ENCODE measurements around the gene SLC9A1. TPM values are rescaled to one million over a fixed set of nuclear protein-coding genes. Genes with fewer than 3 reads are reported as not detected.
A peak's percentile ranks its signal among the peaks of the same experiment; 100 is the strongest.

SLC9A1 gene
- total and polyA plus RNA-seq, 2 donors (not counting 1 experiment from before 2014, with no cell fraction given) = 7.3 to 22.5 TPM

GRCh38 chr1:27109103-27109822 lies 45.7 kb downstream of the SLC9A1 start:
- H3K27me3 ChIP-seq (replicated peaks in 1 of 4; ENCODE audit: control extremely low read depth in 1 of 4, control insufficient read depth in 3 of 4, insufficient read depth in 4 of 4, low read length in 3 of 4) = no peaks in the 10 kb centered on the region
- Mint-ChIP-seq H3K4me3 (no peak overlapping the region), H3K27ac (peak overlapping the region; percentile 59), H3K4me1 (peaks cover 35% of the 10 kb centered on the region), H3K9me3 (ENCODE audit: insufficient read depth) (no peaks in the 10 kb centered on the region), H3K27me3 (no peaks in the 10 kb centered on the region)
- H3K9ac ChIP-seq (ENCODE audit: low read length) = no peak overlapping the region
- H3K4me3 ChIP-seq (ENCODE audit: control extremely low read depth in 1 of 5, extremely low read depth in 1 of 5, insufficient read depth in 1 of 5, low read depth in 2 of 5, low read length in 4 of 5) = no peak overlapping the region
- peaks cover 0 to 2% of the 10 kb centered on the region in 2 experiments for H3K36me3 ChIP-seq (replicated peaks in 1 of 2; ENCODE audit: control extremely low read depth in 1 of 2, control insufficient read depth in 1 of 2, extremely low read depth in 1 of 2, insufficient read depth in 2 of 2, low read length in 1 of 2)
- H3K79me2 ChIP-seq (ENCODE audit: control insufficient read depth, insufficient read depth, low read length) = peaks cover 4% of the 10 kb centered on the region
- H3K4me2 ChIP-seq (replicated peaks; ENCODE audit: low read depth, low read length, poor library complexity, severe bottlenecking) = no peak overlapping the region
- intact Hi-C loops (cut with micrococcal nuclease) = loop anchor here (10.0 kb wide), 1 partner anchor 556 kb away; no protein-coding TSS in a partner anchor
- TF ChIP-seq EZH2 (IDR thresholded peaks at IDR 0.05; ENCODE audit: borderline replicate concordance, insufficient read depth, low read depth, low read length, poor library complexity, severe bottlenecking) (no peak), CTCF (IDR thresholded peaks at IDR 0.05) (no peak)
- H3K4me1 ChIP-seq (ENCODE audit: control insufficient read depth in 2 of 2, insufficient read depth in 2 of 2, low read length in 2 of 2) = peaks cover 22 to 30% of the 10 kb centered on the region in 2 donors
- ChIA-PET POLR2A (interaction anchor here (1.2 kb wide), 1 partner anchor 45 kb away, joined by 3 read pairs; the partner anchor contains the start of gene SLC9A1), CTCF (interaction anchor here (0.8 to 18.4 kb wide), 7 partner anchors 53 to 187 kb away, joined by 3 to 343 read pairs (median 4); no protein-coding TSS in a partner anchor)
- H3K9me3 ChIP-seq (ENCODE audit: control extremely low read depth in 1 of 3, control insufficient read depth in 2 of 3, insufficient read depth in 1 of 3, low read length in 2 of 3) = no peaks in the 10 kb centered on the region
- no peaks in the 10 kb centered on the region for H4K20me1 ChIP-seq (ENCODE audit: control insufficient read depth, insufficient read depth, low read length, poor library complexity, severe bottlenecking)
- WGBS (ENCODE audit: insufficient coverage) = 98% methylated on average over 23 of the region's 23 CpGs
- DNase-seq = no peak
- ATAC-seq (ENCODE audit: low read depth) = no peak
- H3K27ac ChIP-seq (ENCODE audit: low read length in 2 of 2) = no peak overlapping the region
- no peak overlapping the region for H2AFZ ChIP-seq (ENCODE audit: insufficient read depth, low read depth, low read length, poor library complexity, severe bottlenecking)

- Histone ChIP-seq H3K36me3 (replicated peaks in 1 of 2; ENCODE audit: control extremely low read depth in 1 of 2, control insufficient read depth in 1 of 2, extremely low read depth in 1 of 2, insufficient read depth in 2 of 2, low read length in 1 of 2) (peaks cover 0 to 2% of the 10 kb centered on the region in 2 experiments), H3K27ac (ENCODE audit: low read length in 2 of 2) (no peak overlapping the region), H4K20me1 (ENCODE audit: control insufficient read depth, insufficient read depth, low read length, poor library complexity, severe bottlenecking) (no peaks in the 10 kb centered on the region), H3K4me1 (ENCODE audit: control insufficient read depth in 2 of 2, insufficient read depth in 2 of 2, low read length in 2 of 2) (peaks cover 22 to 30% of the 10 kb centered on the region in 2 donors), H3K27me3 (replicated peaks in 1 of 4; ENCODE audit: control extremely low read depth in 1 of 4, control insufficient read depth in 3 of 4, insufficient read depth in 4 of 4, low read length in 3 of 4) (no peaks in the 10 kb centered on the region), H3K79me2 (ENCODE audit: control insufficient read depth, insufficient read depth, low read length) (peaks cover 4% of the 10 kb centered on the region), H3K9ac (ENCODE audit: low read length) (no peak overlapping the region), H3K4me3 (ENCODE audit: control extremely low read depth in 1 of 5, extremely low read depth in 1 of 5, insufficient read depth in 1 of 5, low read depth in 2 of 5, low read length in 4 of 5) (no peak overlapping the region), H3K4me2 (replicated peaks; ENCODE audit: low read depth, low read length, poor library complexity, severe bottlenecking) (no peak overlapping the region), H3K9me3 (ENCODE audit: control extremely low read depth in 1 of 3, control insufficient read depth in 2 of 3, insufficient read depth in 1 of 3, low read length in 2 of 3) (no peaks in the 10 kb centered on the region), H2AFZ (ENCODE audit: insufficient read depth, low read depth, low read length, poor library complexity, severe bottlenecking) (no peak overlapping the region)
- Mint-ChIP-seq H3K27me3 (no peaks in the 10 kb centered on the region), H3K9me3 (ENCODE audit: insufficient read depth) (no peaks in the 10 kb centered on the region), H3K27ac (no peak overlapping the region), H3K4me3 (no peak overlapping the region), H3K4me1 (peaks cover 35% of the 10 kb centered on the region)
- DNase-seq (no peak), ATAC-seq (ENCODE audit: low read depth) (no peak)
- intact Hi-C loops (cut with micrococcal nuclease) = loop anchor here (10.0 kb wide), 1 partner anchor 556 kb away; no protein-coding TSS in a partner anchor
- TF ChIP-seq CTCF (IDR thresholded peaks at IDR 0.05) (no peak), EZH2 (IDR thresholded peaks at IDR 0.05; ENCODE audit: borderline replicate concordance, insufficient read depth, low read depth, low read length, poor library complexity, severe bottlenecking) (no peak)
- ChIA-PET POLR2A (interaction anchor here (0.6 kb wide), 1 partner anchor 562 kb away, joined by 5 read pairs; no protein-coding TSS in a partner anchor), CTCF (interaction anchor here (1.0 to 18.4 kb wide), 4 partner anchors 64 to 187 kb away, joined by 3 to 343 read pairs (median 6); no protein-coding TSS in a partner anchor)
- whole genome bisulfite sequencing (ENCODE audit: insufficient coverage) = 97% methylated on average over 7 of the region's 7 CpGs
Measured at GRCh38 chr1:27108588-27108987, 46.3 kb downstream of the SLC9A1 start.
